NCI-H1105 (cell line): Measurements from ENCODE around the gene TMEM44.

Experiments used
- DNase-seq: peaks from one replicate; lab custom pipeline; 2025; lab: John Stamatoyannopoulos, UW

TMEM44 gene

GRCh38 chr3:194577986-194578905, 55.0 kb downstream of the TMEM44 start:
- no peak for DNase-seq

- no peak for DNase-seq
Measured at GRCh38 chr3:194575484-194576210, 57.6 kb downstream of the TMEM44 start.

GRCh38 chr3:194574639-194575483, 58.4 kb downstream of the TMEM44 start:
- DNase-seq = no peak

GRCh38 chr3:194573680-194574437, 59.4 kb downstream of the TMEM44 start:
- DNase-seq = peak; percentile 5

- DNase-seq = no peak
Measured at GRCh38 chr3:194572944-194573491, 60.2 kb downstream of the TMEM44 start.

GRCh38 chr3:194572143-194572789, 61.0 kb downstream of the TMEM44 start:
- DNase-seq = no peak

- DNase-seq = no peak
Measured at GRCh38 chr3:194571491-194572142, 61.6 kb downstream of the TMEM44 start.

- no peak for DNase-seq
Measured at GRCh38 chr3:194570898-194571297, 62.3 kb downstream of the TMEM44 start.

- no peak for DNase-seq
Measured at GRCh38 chr3:194570235-194570634, 63.0 kb downstream of the TMEM44 start.

- DNase-seq = no peak
Measured at GRCh38 chr3:194569252-194569651, 64.0 kb downstream of the TMEM44 start.

GRCh38 chr3:194565597-194566190, 67.5 kb downstream of the TMEM44 start:
- no peak for DNase-seq

- DNase-seq = no peak
Measured at GRCh38 chr3:194562986-194563385, 70.2 kb downstream of the TMEM44 start.

GRCh38 chr3:194561306-194561974, 71.8 kb downstream of the TMEM44 start:
- no peak for DNase-seq

- DNase-seq = no peak
Measured at GRCh38 chr3:194560047-194560446, 73.2 kb downstream of the TMEM44 start.

GRCh38 chr3:194559530-194559929, 73.7 kb downstream of the TMEM44 start:
- DNase-seq = no peak

- DNase-seq = no peak
Measured at GRCh38 chr3:194556086-194557056, 76.8 kb downstream of the TMEM44 start.

GRCh38 chr3:194555175-194556062, 77.8 kb downstream of the TMEM44 start:
- DNase-seq = no peak
